ENCODE measurements around the gene SHCBP1. TPM values are rescaled to one million over a fixed set of nuclear protein-coding genes. Genes with fewer than 3 reads are reported as not detected.

SHCBP1 gene
- total RNA-seq, 2 donors from 2014 or later: 4.6 to 25.1 TPM

- Histone ChIP-seq H3K36me3 (no peaks in the 10 kb centered on the region), H3K9me3 (no peaks in the 10 kb centered on the region), H3K4me1 (no peaks in the 10 kb centered on the region), H3K27ac (peak overlapping the region; percentile 27), H3K27me3 (no peaks in the 10 kb centered on the region), H3K9ac (ENCODE audit: low read depth in 2 of 2, low read length in 2 of 2) (no peak overlapping the region), H3K4me3 (no peak overlapping the region)
- peak; percentile 31 for DNase-seq
- intact Hi-C loops (cut with DNase I): no loop called here
- TF ChIP-seq, protein P1, sequence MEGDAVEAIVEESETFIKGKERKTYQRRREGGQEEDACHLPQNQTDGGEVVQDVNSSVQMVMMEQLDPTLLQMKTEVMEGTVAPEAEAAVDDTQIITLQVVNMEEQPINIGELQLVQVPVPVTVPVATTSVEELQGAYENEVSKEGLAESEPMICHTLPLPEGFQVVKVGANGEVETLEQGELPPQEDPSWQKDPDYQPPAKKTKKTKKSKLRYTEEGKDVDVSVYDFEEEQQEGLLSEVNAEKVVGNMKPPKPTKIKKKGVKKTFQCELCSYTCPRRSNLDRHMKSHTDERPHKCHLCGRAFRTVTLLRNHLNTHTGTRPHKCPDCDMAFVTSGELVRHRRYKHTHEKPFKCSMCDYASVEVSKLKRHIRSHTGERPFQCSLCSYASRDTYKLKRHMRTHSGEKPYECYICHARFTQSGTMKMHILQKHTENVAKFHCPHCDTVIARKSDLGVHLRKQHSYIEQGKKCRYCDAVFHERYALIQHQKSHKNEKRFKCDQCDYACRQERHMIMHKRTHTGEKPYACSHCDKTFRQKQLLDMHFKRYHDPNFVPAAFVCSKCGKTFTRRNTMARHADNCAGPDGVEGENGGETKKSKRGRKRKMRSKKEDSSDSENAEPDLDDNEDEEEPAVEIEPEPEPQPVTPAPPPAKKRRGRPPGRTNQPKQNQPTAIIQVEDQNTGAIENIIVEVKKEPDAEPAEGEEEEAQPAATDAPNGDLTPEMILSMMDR (IDR thresholded peaks at IDR 0.05): no peak
Observed at GRCh38 chr16:46649588-46650253, 28.5 kb upstream of the SHCBP1 start.

DNA sequence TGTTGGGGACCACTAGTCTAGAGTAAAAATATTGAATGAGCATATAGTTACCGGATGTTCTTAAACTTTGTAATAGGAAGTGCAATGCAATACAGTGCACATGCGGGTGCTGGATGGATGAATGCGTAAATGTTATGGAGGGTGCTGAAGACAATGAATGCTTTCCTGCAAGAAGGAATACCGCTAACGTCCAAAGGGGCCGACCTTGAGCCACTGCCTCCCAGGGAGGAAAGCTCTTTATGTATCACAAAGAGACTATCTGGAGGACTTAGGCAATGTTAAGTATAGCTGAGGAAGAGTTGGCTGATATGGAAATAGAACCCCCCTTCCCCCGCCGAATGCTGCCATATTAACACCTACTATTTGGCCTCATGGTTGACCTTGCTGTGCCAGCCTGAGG, 27.5 kb upstream of the SHCBP1 start:
- Histone ChIP-seq H3K4me1 (no peaks in the 10 kb centered on the region), H3K27me3 (no peaks in the 10 kb centered on the region), H3K36me3 (no peaks in the 10 kb centered on the region), H3K9ac (ENCODE audit: low read depth in 2 of 2, low read length in 2 of 2) (no peak overlapping the region), H3K4me3 (no peak overlapping the region), H3K27ac (no peak overlapping the region), H3K9me3 (no peaks in the 10 kb centered on the region)
- intact Hi-C loops (cut with DNase I): no loop called here
- DNase-seq: no peak
- TF ChIP-seq, protein P1 (IDR thresholded peaks at IDR 0.05): no peak

DNA sequence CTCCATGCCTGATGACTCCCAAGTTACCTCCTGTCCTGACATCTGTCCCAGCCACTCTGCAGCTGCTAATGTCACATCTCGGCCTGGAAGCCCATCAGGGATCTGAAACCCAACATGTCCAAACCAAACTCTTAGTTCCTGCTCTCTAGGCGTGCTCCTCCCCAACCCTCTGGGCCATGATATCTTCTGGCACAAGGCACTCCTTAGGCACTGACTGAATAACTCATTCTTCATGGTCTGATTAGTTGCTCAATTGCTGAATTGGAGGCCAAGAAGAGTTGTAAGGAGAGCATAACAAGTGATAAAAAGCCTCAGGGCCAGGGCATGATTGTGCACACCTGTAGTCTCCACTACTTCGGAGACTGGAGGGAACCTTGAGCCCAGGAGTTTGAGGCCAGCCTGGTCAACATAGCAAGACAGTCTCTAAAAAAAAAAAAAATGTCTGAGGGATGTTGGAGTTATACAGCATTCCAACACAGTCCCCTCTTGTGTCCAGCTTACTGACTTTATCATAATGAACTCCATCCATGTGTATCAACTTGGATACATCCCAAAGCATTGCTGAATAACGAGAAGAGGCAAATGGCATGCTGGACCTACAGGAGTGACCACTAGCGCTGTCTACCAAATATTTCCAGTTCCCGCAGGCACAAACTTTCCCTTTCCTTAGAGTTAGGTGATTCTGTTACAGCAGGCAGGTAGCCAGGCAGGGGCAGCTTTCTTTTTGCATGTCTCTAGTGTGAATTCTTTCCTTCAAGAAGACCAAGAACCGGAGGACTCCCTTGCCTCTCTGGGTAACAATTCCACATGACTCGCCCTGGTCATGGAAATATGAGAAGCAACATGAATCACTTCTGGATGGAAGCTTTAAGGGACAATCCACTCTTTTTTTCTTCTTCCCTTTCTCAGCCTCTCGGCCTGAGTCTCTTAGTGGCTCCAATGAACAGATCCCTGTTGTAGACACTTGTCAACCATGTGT, 18.1 kb upstream of the SHCBP1 start:
- Histone ChIP-seq H3K27ac (no peak overlapping the region), H3K27me3 (no peaks in the 10 kb centered on the region), H3K9me3 (no peaks in the 10 kb centered on the region), H3K4me3 (no peak overlapping the region), H3K36me3 (no peaks in the 10 kb centered on the region), H3K4me1 (no peaks in the 10 kb centered on the region), H3K9ac (ENCODE audit: low read depth in 2 of 2, low read length in 2 of 2) (no peak overlapping the region)
- intact Hi-C loops (cut with DNase I): no loop called here
- no peak for DNase-seq
- TF ChIP-seq, protein P1 (IDR thresholded peaks at IDR 0.05): no peak

- DNase-seq: no peak
- Histone ChIP-seq H3K9me3 (no peaks in the 10 kb centered on the region), H3K9ac (ENCODE audit: low read depth in 2 of 2, low read length in 2 of 2) (no peak overlapping the region), H3K4me3 (no peak overlapping the region), H3K36me3 (no peaks in the 10 kb centered on the region), H3K27ac (no peak overlapping the region), H3K27me3 (no peaks in the 10 kb centered on the region), H3K4me1 (no peaks in the 10 kb centered on the region)
- TF ChIP-seq, protein P1 (IDR thresholded peaks at IDR 0.05): no peak
- intact Hi-C loops (cut with DNase I): no loop called here
Observed at GRCh38 chr16:46632778-46633733, 11.9 kb upstream of the SHCBP1 start.
